HEK293 (cell line): Measurements from ENCODE around the gene COL5A2.

Experiments
- CTCF ChIA-PET: fragments of 350-600 bp; formaldehyde crosslinking; extraction: SDS; loops from one replicate; lab custom pipeline; 2021; ENCODE audit warnings: antibody characterized with exemption; lab: Yijun Ruan, JAX
- POLR2A ChIA-PET: fragments of 300-600 bp; formaldehyde crosslinking; extraction: SDS; loops from one replicate; lab custom pipeline; 2020; ENCODE audit warnings: antibody characterized with exemption, inconsistent platforms; lab: Yijun Ruan, JAX
- H3K27ac ChIP-seq: fragments of 200-500 bp; sonication (Bioruptor generic); 2 replicates; pipeline ENCODE4 v1.5.1; 2014; ENCODE audit warnings: low read depth, low read length, control low read depth, inconsistent platforms; ENCODE audit errors: extremely low read depth
- H3K36me3 ChIP-seq, 2 experiments: fragments of 200-500 bp in 1 of 2; sonication (Bioruptor generic) in 1 of 2; 1 replicate in 1 of 2; 2 replicates in 1 of 2; pipeline ENCODE4 v1.5.1; 2014 to 2017; ENCODE audit warnings: inconsistent platforms in 2 of 2, low read length in 2 of 2; ENCODE audit not compliant: control insufficient read depth in 2 of 2, insufficient read depth in 1 of 2
- H3K4me1 ChIP-seq: fragments of 200-500 bp; sonication (Bioruptor generic); 2 replicates; pipeline ENCODE4 v1.5.1; 2014; ENCODE audit warnings: mild to moderate bottlenecking, low read length, inconsistent platforms; ENCODE audit not compliant: control insufficient read depth, insufficient read depth
- H3K4me3 ChIP-seq: 2 replicates; pipeline ENCODE4 v1.5.1; 2011; ENCODE audit warnings: low read depth, mild to moderate bottlenecking, control low read depth, low read length, moderate library complexity
- H3K9me3 ChIP-seq: fragments of 200-500 bp; sonication (Bioruptor generic); 2 replicates; pipeline ENCODE4 v1.5.1; 2014; ENCODE audit warnings: low read depth, low read length, inconsistent platforms; ENCODE audit not compliant: control insufficient read depth, insufficient read depth
- GLI4 ChIP-seq: fragments of 450-650 bp; formaldehyde crosslinking; IDR thresholded peaks from 2 replicates; pipeline ENCODE4 v1.5.1; 2016; ENCODE audit warnings: missing biosample characterization, missing genetic modification characterization
- SP7 ChIP-seq: fragments of 450-650 bp; formaldehyde crosslinking; IDR thresholded peaks from 2 replicates; pipeline ENCODE4 v1.5.1; 2016; ENCODE audit warnings: missing biosample characterization, missing genetic modification characterization
- ZBTB17 ChIP-seq: fragments of 450-650 bp; formaldehyde crosslinking; IDR thresholded peaks from 2 replicates; pipeline ENCODE4 v1.5.1; 2016; ENCODE audit warnings: missing biosample characterization, missing genetic modification characterization
- ZBTB7A ChIP-seq: fragments of 450-650 bp; formaldehyde crosslinking; IDR thresholded peaks from 2 replicates; pipeline ENCODE4 v1.5.1; 2016; ENCODE audit warnings: low read depth, missing biosample characterization, missing genetic modification characterization
- ZNF112 ChIP-seq: fragments of 450-650 bp; formaldehyde crosslinking; IDR thresholded peaks from 2 replicates; pipeline ENCODE4 v1.5.0; 2017; ENCODE audit warnings: missing biosample characterization, missing genetic modification characterization
- ZNF133 ChIP-seq: fragments of 450-650 bp; formaldehyde crosslinking; IDR thresholded peaks from 2 replicates; pipeline ENCODE4 v1.5.1; 2016; ENCODE audit warnings: missing biosample characterization, missing genetic modification characterization
- ZNF138 ChIP-seq: fragments of 450-650 bp; formaldehyde crosslinking; IDR thresholded peaks from 2 replicates; pipeline ENCODE4 v1.5.1; 2016; ENCODE audit warnings: missing biosample characterization, missing genetic modification characterization, borderline replicate concordance
- ZNF155 ChIP-seq: fragments of 450-650 bp; formaldehyde crosslinking; IDR thresholded peaks from 2 replicates; pipeline ENCODE4 v1.5.1; 2016; ENCODE audit warnings: missing biosample characterization, missing genetic modification characterization
- ZNF16 ChIP-seq: fragments of 450-650 bp; formaldehyde crosslinking; IDR thresholded peaks from 2 replicates; pipeline ENCODE4 v1.5.1; 2016; ENCODE audit warnings: low read depth, missing biosample characterization, missing genetic modification characterization
- ZNF169 ChIP-seq: fragments of 450-650 bp; formaldehyde crosslinking; IDR thresholded peaks from 2 replicates; pipeline ENCODE4 v1.5.1; 2016; ENCODE audit warnings: missing biosample characterization, missing genetic modification characterization
- ZNF175 ChIP-seq: fragments of 450-650 bp; formaldehyde crosslinking; IDR thresholded peaks from 2 replicates; pipeline ENCODE4 v1.5.1; 2016; ENCODE audit warnings: missing biosample characterization, missing genetic modification characterization
- ZNF202 ChIP-seq: fragments of 450-650 bp; formaldehyde crosslinking; IDR thresholded peaks from 2 replicates; pipeline ENCODE4 v1.5.1; 2016; ENCODE audit warnings: missing biosample characterization, missing genetic modification characterization, borderline replicate concordance
- ZNF311 ChIP-seq: fragments of 450-650 bp; formaldehyde crosslinking; IDR thresholded peaks from 2 replicates; pipeline ENCODE4 v1.5.1; 2017; ENCODE audit warnings: missing biosample characterization, missing genetic modification characterization, borderline replicate concordance
- ZNF366 ChIP-seq: fragments of 450-650 bp; formaldehyde crosslinking; conservative IDR thresholded peaks from 2 replicates; pipeline ENCODE4 v1.5.1; 2016; ENCODE audit warnings: missing biosample characterization, missing genetic modification characterization
- ZNF423 ChIP-seq: fragments of 450-650 bp; formaldehyde crosslinking; IDR thresholded peaks from 2 replicates; pipeline ENCODE4 v1.5.1; 2016; ENCODE audit warnings: missing biosample characterization, missing genetic modification characterization
- ZNF48 ChIP-seq: fragments of 450-650 bp; formaldehyde crosslinking; IDR thresholded peaks from 2 replicates; pipeline ENCODE4 v1.5.1; 2016; ENCODE audit warnings: missing biosample characterization, missing genetic modification characterization
- ZNF623 ChIP-seq: fragments of 450-650 bp; formaldehyde crosslinking; IDR thresholded peaks from 2 replicates; pipeline ENCODE4 v1.5.1; 2016; ENCODE audit warnings: missing biosample characterization, missing genetic modification characterization
- ZNF660 ChIP-seq: fragments of 450-650 bp; IDR thresholded peaks from 2 replicates; pipeline ENCODE4 v1.5.1; 2018; ENCODE audit warnings: missing biosample characterization, mild to moderate bottlenecking, missing genetic modification characterization
- ZNF701 ChIP-seq: fragments of 450-650 bp; formaldehyde crosslinking; IDR thresholded peaks from 2 replicates; pipeline ENCODE4 v1.5.1; 2016; ENCODE audit warnings: missing biosample characterization, missing genetic modification characterization
- ZNF768 ChIP-seq: fragments of 450-650 bp; formaldehyde crosslinking; IDR thresholded peaks from 2 replicates; pipeline ENCODE4 v1.5.1; 2018; ENCODE audit warnings: missing biosample characterization, mild to moderate bottlenecking, missing genetic modification characterization
- ZSCAN30 ChIP-seq: fragments of 450-650 bp; IDR thresholded peaks from 2 replicates; pipeline ENCODE4 v1.5.1; 2018; ENCODE audit warnings: missing biosample characterization, mild to moderate bottlenecking, missing genetic modification characterization, moderate library complexity
- TF ChIP-seq, protein P1 (sequence below): IDR thresholded peaks from 2 replicates; pipeline ENCODE4 v1.6.1; 2011; ENCODE audit warnings: mild to moderate bottlenecking, low read depth, low read length, borderline replicate concordance
- TF ChIP-seq, protein P2 (sequence below): fragments of 450-650 bp; formaldehyde crosslinking; IDR thresholded peaks from 2 replicates; pipeline ENCODE4 v1.5.1; 2016; ENCODE audit warnings: missing biosample characterization, missing genetic modification characterization
- TF ChIP-seq, protein P3 (sequence below): fragments of 450-650 bp; formaldehyde crosslinking; IDR thresholded peaks from 2 replicates; pipeline ENCODE4 v1.5.0; 2017; ENCODE audit warnings: missing biosample characterization, missing genetic modification characterization, borderline replicate concordance
- TF ChIP-seq, protein P4 (sequence below): fragments of 450-650 bp; formaldehyde crosslinking; IDR thresholded peaks from 2 replicates; pipeline ENCODE4 v1.5.1; 2016; ENCODE audit warnings: missing biosample characterization, missing genetic modification characterization, low read depth
- TF ChIP-seq, protein P5 (sequence below): fragments of 450-650 bp; formaldehyde crosslinking; IDR thresholded peaks from 2 replicates; pipeline ENCODE4 v1.5.1; 2016; ENCODE audit warnings: missing biosample characterization, missing genetic modification characterization

The COL5A2 gene

DNA sequence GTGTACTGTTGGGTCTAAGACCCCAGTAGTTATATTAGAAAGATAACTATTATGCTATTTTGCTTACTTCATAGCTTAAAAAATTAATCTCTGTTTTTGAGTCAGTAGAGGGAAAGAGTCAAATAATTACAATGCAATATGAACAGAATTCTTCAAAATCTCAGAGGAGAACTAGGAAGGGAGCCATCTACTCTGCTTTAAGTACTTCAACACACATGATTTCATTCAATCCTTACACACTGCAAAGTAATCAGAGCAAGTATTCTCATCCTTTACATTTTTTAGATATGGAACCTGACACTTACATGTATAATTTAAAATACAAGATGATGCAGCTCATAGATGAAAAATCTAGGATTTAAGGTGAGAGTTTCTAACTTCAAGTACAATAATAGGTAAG is 27.7 kb downstream of the COL5A2 start (continued):
- TF ChIP-seq, protein P1, sequence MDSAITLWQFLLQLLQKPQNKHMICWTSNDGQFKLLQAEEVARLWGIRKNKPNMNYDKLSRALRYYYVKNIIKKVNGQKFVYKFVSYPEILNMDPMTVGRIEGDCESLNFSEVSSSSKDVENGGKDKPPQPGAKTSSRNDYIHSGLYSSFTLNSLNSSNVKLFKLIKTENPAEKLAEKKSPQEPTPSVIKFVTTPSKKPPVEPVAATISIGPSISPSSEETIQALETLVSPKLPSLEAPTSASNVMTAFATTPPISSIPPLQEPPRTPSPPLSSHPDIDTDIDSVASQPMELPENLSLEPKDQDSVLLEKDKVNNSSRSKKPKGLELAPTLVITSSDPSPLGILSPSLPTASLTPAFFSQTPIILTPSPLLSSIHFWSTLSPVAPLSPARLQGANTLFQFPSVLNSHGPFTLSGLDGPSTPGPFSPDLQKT, result no peak
- TF ChIP-seq ZNF155 (tag by site-specific recombination) (no peak), ZNF311 (tag by site-specific recombination) (no peak), ZBTB17 (tag by site-specific recombination) (no peak), ZNF423 (tag by site-specific recombination) (no peak)
- TF ChIP-seq, all 188 proteins: peak for 0

DNA sequence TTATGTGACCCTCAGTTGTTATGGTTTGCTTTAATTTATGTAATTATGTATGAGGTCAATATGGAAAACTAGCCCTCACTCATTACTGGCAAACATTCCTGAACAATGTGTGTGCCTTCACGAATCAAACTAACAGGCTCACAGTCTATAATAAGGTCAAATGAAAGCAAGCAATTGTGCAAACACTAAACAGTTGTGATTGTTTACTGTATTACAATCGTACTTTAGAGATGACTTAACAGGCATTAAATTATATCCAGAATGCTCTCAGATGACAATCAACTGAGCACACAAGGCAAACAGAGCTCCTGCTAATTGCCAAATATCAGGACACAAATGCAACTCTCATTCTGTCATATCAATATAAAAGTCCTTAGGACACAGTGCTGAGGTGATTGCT is 29.5 kb downstream of the COL5A2 start:
- CTCF ChIA-PET, result interaction anchor here (1.2 to 1.5 kb wide), 2 partner anchors 19 to 24 kb away, joined by 3 to 4 read pairs; no protein-coding TSS in a partner anchor
- Histone ChIP-seq H3K4me3 (no peak overlapping the region), H3K36me3 (no peaks in the 10 kb centered on the region), H3K27ac (no peak overlapping the region), H3K4me1 (no peaks in the 10 kb centered on the region), H3K9me3 (no peaks in the 10 kb centered on the region)
- TF ChIP-seq ZNF623 (tag by site-specific recombination) (no peak), ZNF175 (tag by site-specific recombination) (no peak), ZNF366 (tag by site-specific recombination) (peak; percentile 75), ZNF660 (no peak), ZNF202 (tag by site-specific recombination) (no peak), ZNF16 (tag by site-specific recombination) (no peak), SP7 (peak; percentile 40; the same call in 1 of the 2 replicates), ZNF138 (no peak)
- TF ChIP-seq, protein P2, sequence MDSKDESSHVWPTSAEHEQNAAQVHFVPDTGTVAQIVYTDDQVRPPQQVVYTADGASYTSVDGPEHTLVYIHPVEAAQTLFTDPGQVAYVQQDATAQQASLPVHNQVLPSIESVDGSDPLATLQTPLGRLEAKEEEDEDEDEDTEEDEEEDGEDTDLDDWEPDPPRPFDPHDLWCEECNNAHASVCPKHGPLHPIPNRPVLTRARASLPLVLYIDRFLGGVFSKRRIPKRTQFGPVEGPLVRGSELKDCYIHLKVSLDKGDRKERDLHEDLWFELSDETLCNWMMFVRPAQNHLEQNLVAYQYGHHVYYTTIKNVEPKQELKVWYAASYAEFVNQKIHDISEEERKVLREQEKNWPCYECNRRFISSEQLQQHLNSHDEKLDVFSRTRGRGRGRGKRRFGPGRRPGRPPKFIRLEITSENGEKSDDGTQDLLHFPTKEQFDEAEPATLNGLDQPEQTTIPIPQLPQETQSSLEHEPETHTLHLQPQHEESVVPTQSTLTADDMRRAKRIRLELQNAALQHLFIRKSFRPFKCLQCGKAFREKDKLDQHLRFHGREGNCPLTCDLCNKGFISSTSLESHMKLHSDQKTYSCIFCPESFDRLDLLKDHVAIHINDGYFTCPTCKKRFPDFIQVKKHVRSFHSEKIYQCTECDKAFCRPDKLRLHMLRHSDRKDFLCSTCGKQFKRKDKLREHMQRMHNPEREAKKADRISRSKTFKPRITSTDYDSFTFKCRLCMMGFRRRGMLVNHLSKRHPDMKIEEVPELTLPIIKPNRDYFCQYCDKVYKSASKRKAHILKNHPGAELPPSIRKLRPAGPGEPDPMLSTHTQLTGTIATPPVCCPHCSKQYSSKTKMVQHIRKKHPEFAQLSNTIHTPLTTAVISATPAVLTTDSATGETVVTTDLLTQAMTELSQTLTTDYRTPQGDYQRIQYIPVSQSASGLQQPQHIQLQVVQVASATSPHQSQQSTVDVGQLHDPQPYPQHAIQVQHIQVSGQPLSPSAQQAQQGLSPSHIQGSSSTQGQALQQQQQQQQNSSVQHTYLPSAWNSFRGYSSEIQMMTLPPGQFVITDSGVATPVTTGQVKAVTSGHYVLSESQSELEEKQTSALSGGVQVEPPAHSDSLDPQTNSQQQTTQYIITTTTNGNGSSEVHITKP (tag by site-specific recombination), result no peak
- TF ChIP-seq, protein P3, sequence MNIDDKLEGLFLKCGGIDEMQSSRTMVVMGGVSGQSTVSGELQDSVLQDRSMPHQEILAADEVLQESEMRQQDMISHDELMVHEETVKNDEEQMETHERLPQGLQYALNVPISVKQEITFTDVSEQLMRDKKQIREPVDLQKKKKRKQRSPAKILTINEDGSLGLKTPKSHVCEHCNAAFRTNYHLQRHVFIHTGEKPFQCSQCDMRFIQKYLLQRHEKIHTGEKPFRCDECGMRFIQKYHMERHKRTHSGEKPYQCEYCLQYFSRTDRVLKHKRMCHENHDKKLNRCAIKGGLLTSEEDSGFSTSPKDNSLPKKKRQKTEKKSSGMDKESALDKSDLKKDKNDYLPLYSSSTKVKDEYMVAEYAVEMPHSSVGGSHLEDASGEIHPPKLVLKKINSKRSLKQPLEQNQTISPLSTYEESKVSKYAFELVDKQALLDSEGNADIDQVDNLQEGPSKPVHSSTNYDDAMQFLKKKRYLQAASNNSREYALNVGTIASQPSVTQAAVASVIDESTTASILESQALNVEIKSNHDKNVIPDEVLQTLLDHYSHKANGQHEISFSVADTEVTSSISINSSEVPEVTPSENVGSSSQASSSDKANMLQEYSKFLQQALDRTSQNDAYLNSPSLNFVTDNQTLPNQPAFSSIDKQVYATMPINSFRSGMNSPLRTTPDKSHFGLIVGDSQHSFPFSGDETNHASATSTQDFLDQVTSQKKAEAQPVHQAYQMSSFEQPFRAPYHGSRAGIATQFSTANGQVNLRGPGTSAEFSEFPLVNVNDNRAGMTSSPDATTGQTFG (tag by site-specific recombination), result no peak
- POLR2A ChIA-PET, result no interaction called here

DNA sequence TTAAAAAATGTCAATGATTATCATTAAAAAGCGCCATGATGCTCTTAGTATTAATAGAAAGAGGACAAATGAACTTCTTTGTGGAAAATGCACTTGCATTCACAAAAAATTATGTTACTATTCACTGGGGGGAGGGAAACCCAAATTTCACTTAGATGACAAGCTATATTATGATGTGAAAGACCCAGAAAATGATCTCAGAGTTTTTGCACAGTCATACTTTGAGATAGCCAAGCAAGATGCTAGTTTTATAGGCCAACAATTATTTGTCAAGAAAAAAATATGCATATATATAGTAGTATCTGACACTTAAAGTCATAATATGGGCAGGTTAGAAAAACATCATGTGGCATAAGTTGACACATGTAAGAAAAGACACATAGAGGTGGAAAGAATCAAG is 31.6 kb downstream of the COL5A2 start:
- CTCF ChIA-PET, result interaction anchor here (0.7 to 1.1 kb wide), 2 partner anchors 54 to 185 kb away, joined by 3 read pairs; no protein-coding TSS in a partner anchor
- H3K9me3 ChIP-seq, result no peaks in the 10 kb centered on the region
- H3K4me1 ChIP-seq, result no peaks in the 10 kb centered on the region
- no peaks in the 10 kb centered on the region for H3K36me3 ChIP-seq
- no peak overlapping the region for H3K4me3 ChIP-seq
- H3K27ac ChIP-seq, result no peak overlapping the region
- POLR2A ChIA-PET, result no interaction called here
- TF ChIP-seq ZNF768 (no peak), ZNF112 (tag by site-specific recombination) (no peak), ZNF133 (tag by site-specific recombination) (no peak), ZNF48 (tag by site-specific recombination) (no peak), ZNF701 (tag by site-specific recombination) (no peak), ZSCAN30 (tag by site-specific recombination) (no peak), ZNF169 (tag by site-specific recombination) (no peak), GLI4 (tag by site-specific recombination) (no peak), ZBTB7A (tag by site-specific recombination) (no peak)
- TF ChIP-seq, protein P4, sequence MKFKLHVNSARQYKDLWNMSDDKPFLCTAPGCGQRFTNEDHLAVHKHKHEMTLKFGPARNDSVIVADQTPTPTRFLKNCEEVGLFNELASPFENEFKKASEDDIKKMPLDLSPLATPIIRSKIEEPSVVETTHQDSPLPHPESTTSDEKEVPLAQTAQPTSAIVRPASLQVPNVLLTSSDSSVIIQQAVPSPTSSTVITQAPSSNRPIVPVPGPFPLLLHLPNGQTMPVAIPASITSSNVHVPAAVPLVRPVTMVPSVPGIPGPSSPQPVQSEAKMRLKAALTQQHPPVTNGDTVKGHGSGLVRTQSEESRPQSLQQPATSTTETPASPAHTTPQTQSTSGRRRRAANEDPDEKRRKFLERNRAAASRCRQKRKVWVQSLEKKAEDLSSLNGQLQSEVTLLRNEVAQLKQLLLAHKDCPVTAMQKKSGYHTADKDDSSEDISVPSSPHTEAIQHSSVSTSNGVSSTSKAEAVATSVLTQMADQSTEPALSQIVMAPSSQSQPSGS (tag by site-specific recombination), result no peak
- TF ChIP-seq, protein P5, sequence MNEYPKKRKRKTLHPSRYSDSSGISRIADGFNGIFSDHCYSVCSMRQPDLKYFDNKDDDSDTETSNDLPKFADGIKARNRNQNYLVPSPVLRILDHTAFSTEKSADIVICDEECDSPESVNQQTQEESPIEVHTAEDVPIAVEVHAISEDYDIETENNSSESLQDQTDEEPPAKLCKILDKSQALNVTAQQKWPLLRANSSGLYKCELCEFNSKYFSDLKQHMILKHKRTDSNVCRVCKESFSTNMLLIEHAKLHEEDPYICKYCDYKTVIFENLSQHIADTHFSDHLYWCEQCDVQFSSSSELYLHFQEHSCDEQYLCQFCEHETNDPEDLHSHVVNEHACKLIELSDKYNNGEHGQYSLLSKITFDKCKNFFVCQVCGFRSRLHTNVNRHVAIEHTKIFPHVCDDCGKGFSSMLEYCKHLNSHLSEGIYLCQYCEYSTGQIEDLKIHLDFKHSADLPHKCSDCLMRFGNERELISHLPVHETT, result no peak
